GM04503 (cell line): ENCODE results near the gene CDCA3.
"Not testable (repeated sequence)": the region's sequence is repeated elsewhere in the genome, so short reads cannot be mapped to it uniquely, and the experiment has no call there.

ENCODE experiments used
- DNase-seq: peaks from one replicate; pipeline ENCODE4 v3.0.0-alpha.2; 2012; ENCODE audit warnings: low read depth

The CDCA3 gene

GRCh38 chr12:6872073-6873048 lies 21.3 kb upstream of the CDCA3 start:
- DNase-seq: no peak

GRCh38 chr12:6871052-6871957 lies 20.2 kb upstream of the CDCA3 start:
- no peak for DNase-seq

GRCh38 chr12:6870304-6870703 lies 19.2 kb upstream of the CDCA3 start:
- not testable (repeated sequence) for DNase-seq

GRCh38 chr12:6869049-6870021 lies 18.2 kb upstream of the CDCA3 start:
- DNase-seq: no peak

GRCh38 chr12:6868211-6869048 lies 17.3 kb upstream of the CDCA3 start:
- DNase-seq: no peak

GRCh38 chr12:6867413-6868210 lies 16.5 kb upstream of the CDCA3 start, which contains the start of gene TPI1:
TSS of gene TPI1 (plus strand) at chr12:6867531. CDS start at chr12:6867567, 36 bp downstream.
- DNase-seq: no peak

GRCh38 chr12:6866920-6867412 lies 15.9 kb upstream of the CDCA3 start:
- no peak for DNase-seq

GRCh38 chr12:6866163-6866919 lies 15.3 kb upstream of the CDCA3 start:
- DNase-seq: no peak

- DNase-seq: not testable (repeated sequence)
Measured at GRCh38 chr12:6865307-6865706, 14.2 kb upstream of the CDCA3 start.

GRCh38 chr12:6863586-6864321 lies 12.7 kb upstream of the CDCA3 start:
- DNase-seq: no peak

GRCh38 chr12:6863033-6863432 lies 11.9 kb upstream of the CDCA3 start:
- no peak for DNase-seq

GRCh38 chr12:6861391-6861790 lies 10.3 kb upstream of the CDCA3 start:
- DNase-seq: no peak

GRCh38 chr12:6860942-6861341 lies 9.9 kb upstream of the CDCA3 start:
- no peak for DNase-seq

- DNase-seq: no peak
Measured at GRCh38 chr12:6860116-6860515, 9.0 kb upstream of the CDCA3 start.

- DNase-seq: no peak
Measured at GRCh38 chr12:6858799-6859198, 7.7 kb upstream of the CDCA3 start.

GRCh38 chr12:6855322-6855721 lies 4.2 kb upstream of the CDCA3 start:
- no peak for DNase-seq

- no peak for DNase-seq
Measured at GRCh38 chr12:6854036-6854435, 3.0 kb upstream of the CDCA3 start.

GRCh38 chr12:6853626-6854025 lies 2.5 kb upstream of the CDCA3 start:
- DNase-seq: no peak
